Hepatocyte (in vitro differentiated cells): ENCODE results near the gene HRH1. TPM values are rescaled to one million over a fixed set of nuclear protein-coding genes. Genes with fewer than 3 reads are reported as not detected.

ENCODE experiments used
- DNase-seq: peaks from one replicate; pipeline ENCODE4 v3.0.0-alpha.2; 2016; ENCODE audit warnings: low spot score
- H2AFZ ChIP-seq: fragments of 200-600 bp; sonication (generic); 2 replicates; pipeline ENCODE4 v1.6.0; 2016; ENCODE audit warnings: antibody characterized with exemption, mild to moderate bottlenecking
- H3K27ac ChIP-seq: fragments of 200-600 bp; sonication (generic); 2 replicates; pipeline ENCODE4 v1.5.1; 2016; ENCODE audit warnings: mild to moderate bottlenecking
- H3K27me3 ChIP-seq: fragments of 200-600 bp; sonication (generic); 2 replicates; pipeline ENCODE4 v1.6.1; 2016
- H3K36me3 ChIP-seq: fragments of 200-600 bp; sonication (generic); replicated peaks from 2 replicates; pipeline ENCODE4 v1.5.1; 2016; ENCODE audit warnings: low read depth; ENCODE audit not compliant: insufficient read depth
- H3K4me1 ChIP-seq: fragments of 200-600 bp; sonication (generic); 2 replicates; pipeline ENCODE4 v1.5.1; 2016; ENCODE audit warnings: mild to moderate bottlenecking, moderate library complexity; ENCODE audit not compliant: insufficient read depth
- H3K4me2 ChIP-seq: fragments of 200-600 bp; sonication (generic); 2 replicates; pipeline ENCODE4 v1.6.0; 2016
- H3K4me3 ChIP-seq: fragments of 200-600 bp; sonication (generic); 2 replicates; pipeline ENCODE4 v1.5.1; 2016; ENCODE audit warnings: mild to moderate bottlenecking
- H3K79me2 ChIP-seq: fragments of 200-600 bp; sonication (generic); 2 replicates; pipeline ENCODE4 v1.6.0; 2017; ENCODE audit warnings: mild to moderate bottlenecking
- H3K9me2 ChIP-seq: fragments of 200-600 bp; sonication (generic); replicated peaks from 2 replicates; pipeline ENCODE4 v1.6.0; 2017; ENCODE audit warnings: mild to moderate bottlenecking; ENCODE audit not compliant: insufficient read depth
- H3K9me3 ChIP-seq: fragments of 200-600 bp; sonication (generic); 2 replicates; pipeline ENCODE4 v1.5.1; 2016; ENCODE audit warnings: low read depth, mild to moderate bottlenecking
- H4K20me1 ChIP-seq: fragments of 200-600 bp; sonication (generic); 2 replicates; pipeline ENCODE4 v1.6.0; 2016; ENCODE audit warnings: mild to moderate bottlenecking; ENCODE audit not compliant: insufficient read depth, poor library complexity, severe bottlenecking
- EZH2 ChIP-seq: fragments of 200-600 bp; sonication (generic); IDR thresholded peaks from 2 replicates; pipeline ENCODE4 v1.6.1; 2016; ENCODE audit warnings: antibody characterized with exemption, mild to moderate bottlenecking, borderline replicate concordance
- EZH2phosphoT487 ChIP-seq: fragments of 200-600 bp; sonication (generic); IDR thresholded peaks from one replicate; pipeline ENCODE4 v1.6.1; 2018; ENCODE audit warnings: antibody characterized with exemption, mild to moderate bottlenecking, low read depth, moderate library complexity; ENCODE audit not compliant: unreplicated experiment, severe bottlenecking
- WGBS: methylation state at CpG from one replicate; pipeline ENCODE4 v1.1.6; 2016; ENCODE audit warnings: low lambda C conversion rate; ENCODE audit errors: missing lambda C conversion rate; 5-methylcytosine and 5-hydroxymethylcytosine counted together
- polyA plus RNA-seq: library from polyadenylated mRNA; unstranded; fragments of >200 nt; fragmentation: Nextera tagmentation; extraction: Ambion mirVana; gene quantifications from 2 replicates; pipeline ENCODE4 v1.2.1, GENCODE V29; 2016
- total RNA-seq: library from RNA; depleted of rRNA; stranded (reverse); fragments of >200 nt; gene quantifications from 2 replicates; pipeline ENCODE4 v1.2.3, GENCODE V29; 2014
- TF ChIP-seq, protein P1 (sequence below): fragments of 200-600 bp; sonication (generic); IDR thresholded peaks from 2 replicates; pipeline ENCODE4 v1.5.1; 2016; ENCODE audit warnings: antibody characterized with exemption, mild to moderate bottlenecking; ENCODE audit not compliant: poor library complexity

Gene HRH1
- total and polyA plus RNA-seq, 2 experiments from 2014 or later = 3.3 to 5.1 TPM

GRCh38 chr3:11245276-11245675, 91.0 kb downstream of the HRH1 start:
- no peaks in the 10 kb centered on the region for H3K27me3 ChIP-seq
- H4K20me1 ChIP-seq = no peaks in the 10 kb centered on the region
- H3K36me3 ChIP-seq = no peaks in the 10 kb centered on the region
- H3K4me1 ChIP-seq = no peaks in the 10 kb centered on the region
- TF ChIP-seq EZH2 (no peak), EZH2phosphoT487 (no peak)
- TF ChIP-seq, protein P1, sequence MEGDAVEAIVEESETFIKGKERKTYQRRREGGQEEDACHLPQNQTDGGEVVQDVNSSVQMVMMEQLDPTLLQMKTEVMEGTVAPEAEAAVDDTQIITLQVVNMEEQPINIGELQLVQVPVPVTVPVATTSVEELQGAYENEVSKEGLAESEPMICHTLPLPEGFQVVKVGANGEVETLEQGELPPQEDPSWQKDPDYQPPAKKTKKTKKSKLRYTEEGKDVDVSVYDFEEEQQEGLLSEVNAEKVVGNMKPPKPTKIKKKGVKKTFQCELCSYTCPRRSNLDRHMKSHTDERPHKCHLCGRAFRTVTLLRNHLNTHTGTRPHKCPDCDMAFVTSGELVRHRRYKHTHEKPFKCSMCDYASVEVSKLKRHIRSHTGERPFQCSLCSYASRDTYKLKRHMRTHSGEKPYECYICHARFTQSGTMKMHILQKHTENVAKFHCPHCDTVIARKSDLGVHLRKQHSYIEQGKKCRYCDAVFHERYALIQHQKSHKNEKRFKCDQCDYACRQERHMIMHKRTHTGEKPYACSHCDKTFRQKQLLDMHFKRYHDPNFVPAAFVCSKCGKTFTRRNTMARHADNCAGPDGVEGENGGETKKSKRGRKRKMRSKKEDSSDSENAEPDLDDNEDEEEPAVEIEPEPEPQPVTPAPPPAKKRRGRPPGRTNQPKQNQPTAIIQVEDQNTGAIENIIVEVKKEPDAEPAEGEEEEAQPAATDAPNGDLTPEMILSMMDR = no peak
- H3K27ac ChIP-seq = no peak overlapping the region
- no peak overlapping the region for H3K4me3 ChIP-seq
- no peaks in the 10 kb centered on the region for H3K9me2 ChIP-seq
- no peaks in the 10 kb centered on the region for H3K9me3 ChIP-seq
- no peak overlapping the region for H3K4me2 ChIP-seq
- no peak overlapping the region for H2AFZ ChIP-seq
- H3K79me2 ChIP-seq = no peaks in the 10 kb centered on the region
- WGBS = 87% methylated on average over 8 of the region's 8 CpGs
- DNase-seq = no peak

- Histone ChIP-seq H4K20me1 (no peaks in the 10 kb centered on the region), H3K36me3 (no peaks in the 10 kb centered on the region), H2AFZ (no peak overlapping the region), H3K4me3 (no peak overlapping the region), H3K9me3 (no peaks in the 10 kb centered on the region), H3K4me1 (no peaks in the 10 kb centered on the region), H3K9me2 (no peaks in the 10 kb centered on the region), H3K27ac (no peak overlapping the region), H3K79me2 (no peaks in the 10 kb centered on the region), H3K27me3 (no peaks in the 10 kb centered on the region), H3K4me2 (no peak overlapping the region)
- 88% methylated on average over 6 of the region's 6 CpGs for WGBS
- DNase-seq = no peak
- TF ChIP-seq, protein P1 = no peak
- TF ChIP-seq EZH2 = no peak
- no peak for TF ChIP-seq EZH2phosphoT487
These were observed 91.8 kb downstream of the HRH1 start for GRCh38 chr3:11245827-11246662.

- Histone ChIP-seq H3K4me3 (no peak overlapping the region), H3K4me1 (no peaks in the 10 kb centered on the region), H3K9me2 (no peaks in the 10 kb centered on the region), H3K36me3 (no peaks in the 10 kb centered on the region), H4K20me1 (no peaks in the 10 kb centered on the region), H2AFZ (no peak overlapping the region), H3K27ac (no peak overlapping the region), H3K9me3 (no peaks in the 10 kb centered on the region), H3K27me3 (no peaks in the 10 kb centered on the region), H3K79me2 (no peaks in the 10 kb centered on the region), H3K4me2 (no peak overlapping the region)
- TF ChIP-seq EZH2 = no peak
- TF ChIP-seq, protein P1 = no peak
- WGBS = 84% methylated on average over 2 of the region's 2 CpGs
- no peak for DNase-seq
These were observed 92.3 kb downstream of the HRH1 start for GRCh38 chr3:11246663-11246970.
